RWPE2 (cell line): ENCODE results near the gene NRTN.
"Not testable (repeated sequence)": the region's sequence is repeated elsewhere in the genome, so short reads cannot be mapped to it uniquely, and the experiment has no call there.

ENCODE experiments used
- ATAC-seq: fragments of 200-7000 bp; cut with Tn5 transposase; 3 replicates; pipeline ENCODE4 v1.9.1; 2021; ENCODE audit warnings: low read depth
- DNase-seq: peaks from one replicate; pipeline ENCODE4 v3.0.0-alpha.2; 2020; ENCODE audit warnings: low spot score
- H3K27ac ChIP-seq: fragments of 450-650 bp; 2 replicates; pipeline ENCODE4 v1.5.1; 2017; ENCODE audit warnings: mild to moderate bottlenecking; ENCODE audit not compliant: poor library complexity, severe bottlenecking
- H3K27me3 ChIP-seq: fragments of 250-450 bp; sonication (Bioruptor Pico); 2 replicates; pipeline ENCODE4 v1.5.1; 2021; ENCODE audit warnings: mild to moderate bottlenecking, moderate library complexity; ENCODE audit not compliant: insufficient read depth, poor library complexity, severe bottlenecking
- H3K36me3 ChIP-seq: fragments of 250-450 bp; sonication (Bioruptor Pico); 2 replicates; pipeline ENCODE4 v1.5.1; 2020; ENCODE audit warnings: low read depth, mild to moderate bottlenecking, moderate library complexity
- H3K4me1 ChIP-seq: fragments of 250-450 bp; sonication (Bioruptor Pico); 2 replicates; pipeline ENCODE4 v1.5.1; 2021; ENCODE audit warnings: mild to moderate bottlenecking, moderate library complexity; ENCODE audit not compliant: insufficient read depth, poor library complexity, severe bottlenecking
- H3K4me3 ChIP-seq: fragments of 250-450 bp; sonication (Bioruptor Pico); 2 replicates; pipeline ENCODE4 v1.5.1; 2021; ENCODE audit warnings: mild to moderate bottlenecking, moderate library complexity; ENCODE audit not compliant: severe bottlenecking
- H3K9me3 ChIP-seq: fragments of 250-450 bp; sonication (Bioruptor Pico); 2 replicates; pipeline ENCODE4 v1.5.1; 2021; ENCODE audit warnings: mild to moderate bottlenecking, moderate library complexity; ENCODE audit not compliant: severe bottlenecking
- CTCF ChIP-seq: fragments of 450-650 bp; IDR thresholded peaks from one replicate; pipeline ENCODE4 v1.5.1; 2017; ENCODE audit warnings: mild to moderate bottlenecking, moderate library complexity; ENCODE audit not compliant: poor library complexity, severe bottlenecking

Gene NRTN

GRCh38 chr19:5772416-5772815 is 32.5 kb upstream of the NRTN start:
- no peaks in the 10 kb centered on the region for H3K36me3 ChIP-seq
- no peak overlapping the region for H3K4me3 ChIP-seq
- no peaks in the 10 kb centered on the region for H3K27me3 ChIP-seq
- TF ChIP-seq CTCF: no peak
- no peak for ATAC-seq
- DNase-seq: no peak
- no peaks in the 10 kb centered on the region for H3K9me3 ChIP-seq
- H3K4me1 ChIP-seq: no peaks in the 10 kb centered on the region
- H3K27ac ChIP-seq: no peak overlapping the region

- DNase-seq (no peak), ATAC-seq (no peak)
- no peak for TF ChIP-seq CTCF
- Histone ChIP-seq H3K9me3 (no peaks in the 10 kb centered on the region), H3K4me3 (no peak overlapping the region), H3K27me3 (no peaks in the 10 kb centered on the region), H3K27ac (no peak overlapping the region), H3K36me3 (no peaks in the 10 kb centered on the region), H3K4me1 (no peaks in the 10 kb centered on the region)
These were observed 31.6 kb upstream of the NRTN start for GRCh38 chr19:5773276-5773675.

- DNase-seq (no peak), ATAC-seq (no peak)
- no peak overlapping the region for H3K27ac ChIP-seq
- H3K4me1 ChIP-seq: no peaks in the 10 kb centered on the region
- no peak for TF ChIP-seq CTCF
- no peaks in the 10 kb centered on the region for H3K36me3 ChIP-seq
- no peaks in the 10 kb centered on the region for H3K9me3 ChIP-seq
- no peak overlapping the region for H3K4me3 ChIP-seq
- H3K27me3 ChIP-seq: no peaks in the 10 kb centered on the region
These were observed 29.9 kb upstream of the NRTN start for GRCh38 chr19:5774921-5775320.

- no peak overlapping the region for H3K4me3 ChIP-seq
- no peaks in the 10 kb centered on the region for H3K27me3 ChIP-seq
- H3K27ac ChIP-seq: no peak overlapping the region
- no peaks in the 10 kb centered on the region for H3K4me1 ChIP-seq
- TF ChIP-seq CTCF: no peak
- H3K9me3 ChIP-seq: no peaks in the 10 kb centered on the region
- DNase-seq: no peak
- no peaks in the 10 kb centered on the region for H3K36me3 ChIP-seq
- ATAC-seq: no peak
These were observed 29.1 kb upstream of the NRTN start for GRCh38 chr19:5775668-5776309.

GRCh38 chr19:5778402-5778801 is 26.5 kb upstream of the NRTN start:
- no peak overlapping the region for H3K27ac ChIP-seq
- no peak for TF ChIP-seq CTCF
- H3K27me3 ChIP-seq: no peaks in the 10 kb centered on the region
- no peaks in the 10 kb centered on the region for H3K9me3 ChIP-seq
- no peaks in the 10 kb centered on the region for H3K4me1 ChIP-seq
- ATAC-seq: no peak
- no peak for DNase-seq
- H3K36me3 ChIP-seq: no peaks in the 10 kb centered on the region
- H3K4me3 ChIP-seq: no peak overlapping the region

GRCh38 chr19:5780916-5781315 is 24.0 kb upstream of the NRTN start:
- not testable (repeated sequence) for H3K4me3 ChIP-seq, H3K27ac ChIP-seq, H3K4me1 ChIP-seq, H3K36me3 ChIP-seq, H3K27me3 ChIP-seq, DNase-seq, ATAC-seq, H3K9me3 ChIP-seq
